HepG2 (cell line): ENCODE data around the gene PXMP4. TPM values are rescaled to one million over a fixed set of nuclear protein-coding genes. Genes with fewer than 3 reads are reported as not detected.

ENCODE experiments used
- ATAC-seq: fragments of 200-7000 bp; cut with Tn5 transposase; 3 replicates; pipeline ENCODE4 v1.9.1; 2020; ENCODE audit warnings: mild to moderate bottlenecking, moderate library complexity
- BruUV-seq: library from RNA; stranded (reverse); fragments of 400-500 nt; replicated peaks from 2 replicates; lab custom pipeline; 2021; lab: Mats Ljungman, UMichigan
- CTCF ChIA-PET: fragments of 300-600 bp; formaldehyde crosslinking; extraction: SDS; loops from one replicate; lab custom pipeline; 2021; ENCODE audit warnings: low total read pairs, inconsistent platforms, low intra/inter-chr PET ratio; lab: Yijun Ruan, JAX
- POLR2A ChIA-PET: fragments of 350-600 bp; sonication (Branson Sonifier 250); formaldehyde crosslinking; loops from one replicate; lab custom pipeline; 2020; ENCODE audit warnings: antibody characterized with exemption, inconsistent platforms; lab: Yijun Ruan, JAX
- DNase-seq: peaks from one replicate; pipeline ENCODE4 v3.0.0-alpha.2; 2015; ENCODE audit warnings: low spot score
- FAIRE-seq: peaks from 3 replicates; lab custom pipeline; 2011; peaks lifted over from hg19 to GRCh38; lab: Jason Lieb, UNC
- H2AFZ ChIP-seq: one replicate; pipeline ENCODE4 v1.6.1; 2011; ENCODE audit warnings: low read length, inconsistent platforms
- H3K27ac ChIP-seq: fragments of 300-600 bp; 3 replicates; pipeline ENCODE4 v1.8.0; 2011; ENCODE audit warnings: mixed run types, mild to moderate bottlenecking, mixed read lengths, low read length, inconsistent platforms; ENCODE audit not compliant: insufficient read depth; ENCODE audit errors: extremely low read length
- H3K27me3 ChIP-seq, 2 experiments: fragments of 200-600 bp in 1 of 2; 2 replicates in 1 of 2; 3 replicates in 1 of 2; pipeline versions ENCODE4 v1.6.0 to v1.8.0; 2011; ENCODE audit warnings: low read length in 2 of 2, mild to moderate bottlenecking in 2 of 2, moderate library complexity in 2 of 2, inconsistent platforms in 1 of 2; ENCODE audit not compliant: insufficient read depth in 2 of 2, control insufficient read depth in 1 of 2
- H3K36me3 ChIP-seq, 2 experiments: fragments of 200-600 bp in 1 of 2; replicated peaks in 1 of 2; 2 replicates in 1 of 2; 3 replicates in 1 of 2; pipeline versions ENCODE4 v1.5.1 to v1.8.0; 2011; ENCODE audit warnings: low read length in 2 of 2, inconsistent platforms in 1 of 2; ENCODE audit not compliant: insufficient read depth in 2 of 2, control insufficient read depth in 1 of 2
- H3K4me1 ChIP-seq: 2 replicates; pipeline ENCODE4 v1.5.1; 2012; ENCODE audit warnings: low read length, inconsistent platforms; ENCODE audit not compliant: insufficient read depth
- H3K4me2 ChIP-seq: 2 replicates; pipeline ENCODE4 v1.6.0; 2011; ENCODE audit warnings: low read depth, low read length, inconsistent platforms
- H3K4me3 ChIP-seq, 3 experiments: fragments of 200-600 bp in 1 of 3; sonication (generic), shearing (Covaris generic) in 1 of 3; replicated peaks in 1 of 3; 2 replicates each; pipeline ENCODE4 v1.5.1; 2011 to 2016; ENCODE audit warnings: low read length in 3 of 3, inconsistent platforms in 2 of 3, low read depth in 2 of 3, mild to moderate bottlenecking in 2 of 3, control low read depth in 1 of 3, mixed read lengths in 1 of 3; ENCODE audit not compliant: insufficient read depth in 1 of 3
- H3K79me2 ChIP-seq: one replicate; pipeline ENCODE4 v1.6.1; 2011; ENCODE audit warnings: low read length, inconsistent platforms; ENCODE audit not compliant: insufficient read depth
- H3K9ac ChIP-seq: 2 replicates; pipeline ENCODE4 v1.6.0; 2011; ENCODE audit warnings: mild to moderate bottlenecking, low read depth, low read length, inconsistent platforms; ENCODE audit not compliant: insufficient read depth
- H3K9me3 ChIP-seq: 2 replicates; pipeline ENCODE4 v1.5.1; 2012; ENCODE audit warnings: mild to moderate bottlenecking, low read length
- H4K20me1 ChIP-seq: 2 replicates; pipeline ENCODE4 v1.6.0; 2011; ENCODE audit warnings: inconsistent platforms, mild to moderate bottlenecking, low read length, moderate library complexity; ENCODE audit not compliant: insufficient read depth
- CAMTA2 ChIP-seq: sonication (generic); formaldehyde crosslinking; IDR thresholded peaks from 2 replicates; pipeline ENCODE4 v1.4.0; 2020; ENCODE audit warnings: mild to moderate bottlenecking, missing genetic modification reagents, borderline replicate concordance
- JARID2 ChIP-seq: sonication (generic); formaldehyde crosslinking; IDR thresholded peaks from 2 replicates; pipeline ENCODE4 v1.8.1; 2023; ENCODE audit warnings: missing genetic modification reagents, inconsistent platforms; ENCODE audit not compliant: insufficient replicate concordance
- MAF1 ChIP-seq: sonication (generic); formaldehyde crosslinking; IDR thresholded peaks from 2 replicates; pipeline ENCODE4 v1.5.0; 2020; ENCODE audit warnings: missing genetic modification reagents, borderline replicate concordance
- MLLT10 ChIP-seq: sonication (generic); formaldehyde crosslinking; IDR thresholded peaks from 2 replicates; pipeline ENCODE4 v1.4.0; 2020; ENCODE audit warnings: missing genetic modification reagents
- NONO ChIP-seq, 2 experiments: fragments of 450-650 bp in 1 of 2; sonication (generic) in 1 of 2; formaldehyde crosslinking in 1 of 2; IDR thresholded peaks in 1 of 2; conservative IDR thresholded peaks in 1 of 2; 2 replicates each; pipeline versions ENCODE4 v1.6.1 to v1.8.0; 2017 to 2022; ENCODE audit warnings: mild to moderate bottlenecking in 1 of 2, missing genetic modification reagents in 1 of 2, moderate library complexity in 1 of 2
- PCBP1 ChIP-seq: fragments of 200-400 bp; formaldehyde crosslinking; IDR thresholded peaks from 2 replicates; pipeline ENCODE4 v1.6.1; 2017; ENCODE audit warnings: mild to moderate bottlenecking, low read depth, low read length, borderline replicate concordance
- PRDM4 ChIP-seq: sonication (generic); formaldehyde crosslinking; IDR thresholded peaks from 2 replicates; pipeline ENCODE4 v1.9.0; 2021; ENCODE audit warnings: missing genetic modification reagents, borderline replicate concordance
- ZMAT5 ChIP-seq: sonication (generic); formaldehyde crosslinking; IDR thresholded peaks from 2 replicates; pipeline ENCODE4 v1.5.0; 2020; ENCODE audit warnings: mild to moderate bottlenecking, low read depth, missing genetic modification reagents, borderline replicate concordance
- ZMYM4 ChIP-seq: sonication (generic); formaldehyde crosslinking; IDR thresholded peaks from 2 replicates; pipeline ENCODE4 v1.8.1; 2023; ENCODE audit warnings: mild to moderate bottlenecking, missing genetic modification reagents
- ZNF343 ChIP-seq: sonication (generic); formaldehyde crosslinking; IDR thresholded peaks from 2 replicates; pipeline ENCODE4 v1.4.0; 2020; ENCODE audit warnings: mild to moderate bottlenecking, missing genetic modification reagents
- ZNF687 ChIP-seq: sonication (generic); formaldehyde crosslinking; IDR thresholded peaks from 2 replicates; pipeline ENCODE4 v1.5.1; 2020; ENCODE audit warnings: mild to moderate bottlenecking, missing genetic modification reagents, moderate library complexity
- WGBS: methylation state at CpG from one replicate; pipeline ENCODE4 v1.1.6; 2017; ENCODE audit warnings: low lambda C conversion rate; 5-methylcytosine and 5-hydroxymethylcytosine counted together
- in situ Hi-C: cut with HindIII; loops from 2 replicates; pipeline ENCODE4 v1.10.0; 2017; ENCODE audit warnings: low pct_unique_long_range_greater_than_20kb; ENCODE audit not compliant: extremely low pct_ligation_motif_present
- intact Hi-C: fragments of 100-400 bp; cut with micrococcal nuclease; formaldehyde crosslinking; loops from one replicate; pipeline ENCODE4 v1.10.0; 2022; ENCODE audit not compliant: unreplicated experiment
- polyA plus RNA-seq, 8 experiments: library from polyadenylated mRNA; depleted of rRNA in 3 of 8; stranded (reverse) in 7 of 8; unstranded in 1 of 8; fragments of >200 nt; fragmentation: Illumina TruSeq in 4 of 8; extraction: Trizol in 4 of 8; gene quantifications; 2 replicates each; pipeline versions ENCODE4 v1.2.1 to v1.2.3, GENCODE V29; 2011 to 2016; ENCODE audit warnings: low read depth in 4 of 8, missing spikeins in 1 of 8, mixed read lengths in 1 of 8; ENCODE audit not compliant: insufficient read depth in 1 of 8
- total RNA-seq, 5 experiments: library from RNA; depleted of rRNA; stranded (reverse); fragments of >200 nt; fragmentation: Illumina TruSeq; extraction: Trizol; gene quantifications; 2 replicates each; pipeline ENCODE4 v1.2.3, GENCODE V29; 2016; ENCODE audit warnings: low read depth in 1 of 5
- TF ChIP-seq, protein P1 (sequence below): IDR thresholded peaks from 2 replicates; pipeline ENCODE4 v1.6.1; 2018; ENCODE audit warnings: missing genetic modification reagents, mild to moderate bottlenecking, missing compliant biosample characterization
- TF ChIP-seq, protein P2 (sequence below): sonication (generic); formaldehyde crosslinking; IDR thresholded peaks from 2 replicates; pipeline ENCODE4 v1.4.0; 2020; ENCODE audit warnings: missing genetic modification reagents, low read depth, mild to moderate bottlenecking, borderline replicate concordance

PXMP4 gene
- total and polyA plus RNA-seq, 2 of the 13 experiments (the other 11 are each of a cell fraction or from before 2014, with no cell fraction given), result not detected

DNA sequence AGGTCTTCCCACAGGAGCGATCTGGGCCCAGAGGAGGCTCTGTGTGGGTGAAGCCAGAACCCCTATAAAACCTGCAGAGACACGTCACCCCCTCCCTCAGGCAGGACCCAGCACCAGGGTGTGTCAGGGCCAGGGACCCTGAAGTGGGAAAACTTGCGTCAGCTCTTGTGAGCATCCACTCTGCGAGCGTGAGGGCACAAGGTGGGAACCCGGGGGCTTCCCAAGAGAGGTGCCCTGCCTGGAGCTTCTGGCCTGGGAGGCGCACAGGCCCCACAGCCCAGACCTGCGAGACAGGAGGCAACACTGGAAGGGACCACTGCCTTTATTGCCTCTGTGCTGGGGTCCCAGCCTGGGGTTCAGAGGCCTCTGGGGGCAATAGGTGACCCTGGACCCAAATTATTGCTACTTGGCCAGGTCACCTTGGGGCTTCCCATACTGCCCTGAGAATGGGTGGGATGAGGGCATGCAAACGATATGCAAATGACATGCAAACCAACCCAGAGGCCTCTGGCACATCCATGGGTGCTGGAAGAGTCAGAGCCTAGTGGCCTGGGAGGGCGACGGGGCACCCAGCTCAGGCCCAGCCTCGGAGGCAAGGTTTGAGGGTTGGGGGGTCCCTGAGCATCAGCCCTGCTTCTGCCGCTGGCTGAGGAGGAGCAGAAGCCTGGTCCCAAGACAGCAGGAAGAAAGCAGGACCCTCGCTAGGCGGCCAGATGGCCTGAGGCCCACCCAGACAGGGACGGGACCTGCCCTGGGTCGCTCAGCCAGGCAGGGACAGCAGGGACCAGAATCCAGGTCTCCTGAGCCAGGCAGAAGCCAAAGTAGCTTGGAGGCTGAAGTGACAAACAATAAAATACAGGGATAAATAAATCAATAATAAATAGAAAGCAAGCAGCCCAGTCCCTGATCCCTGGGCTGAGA, 63.1 kb downstream of the PXMP4 start:
- no TSS peak for BruUV-seq
- Histone ChIP-seq H3K27me3 (no peaks in the 10 kb centered on the region), H3K36me3 (peaks cover 38 to 47% of the 10 kb centered on the region in 2 experiments), H3K79me2 (no peaks in the 10 kb centered on the region), H3K9me3 (no peaks in the 10 kb centered on the region), H3K4me3 (no peak overlapping the region), H4K20me1 (no peaks in the 10 kb centered on the region), H3K4me1 (peaks cover 30% of the 10 kb centered on the region), H2AFZ (no peak overlapping the region), H3K27ac (no peak overlapping the region), H3K9ac (no peak overlapping the region), H3K4me2 (no peak overlapping the region)
- FAIRE-seq, result no peak
- DNase-seq, result no peak
- 95% methylated on average over 17 of the region's 17 CpGs for WGBS
- no peak for ATAC-seq
- in situ Hi-C loops, result no loop called here
- ChIA-PET POLR2A (no interaction called here), CTCF (no interaction called here)
- intact Hi-C loops, result no loop called here
- TF ChIP-seq MLLT10 (CRISPR knock-in tag) (no peak), JARID2 (CRISPR knock-in tag) (no peak), ZNF687 (CRISPR knock-in tag) (peak; percentile 19), CAMTA2 (no peak), PRDM4 (CRISPR knock-in tag) (no peak), NONO (IDR thresholded peaks at IDR 0.05) (no peak), NONO (CRISPR knock-in tag; conservative IDR thresholded peaks at IDR 0.05) (no peak), ZMYM4 (CRISPR knock-in tag) (no peak), ZNF343 (CRISPR knock-in tag) (0 out of 2 replicates have a peak, but pooled peaks have one; percentile 52), PCBP1 (no peak), ZMAT5 (CRISPR knock-in tag) (no peak), MAF1 (no peak)
- TF ChIP-seq, protein P1, sequence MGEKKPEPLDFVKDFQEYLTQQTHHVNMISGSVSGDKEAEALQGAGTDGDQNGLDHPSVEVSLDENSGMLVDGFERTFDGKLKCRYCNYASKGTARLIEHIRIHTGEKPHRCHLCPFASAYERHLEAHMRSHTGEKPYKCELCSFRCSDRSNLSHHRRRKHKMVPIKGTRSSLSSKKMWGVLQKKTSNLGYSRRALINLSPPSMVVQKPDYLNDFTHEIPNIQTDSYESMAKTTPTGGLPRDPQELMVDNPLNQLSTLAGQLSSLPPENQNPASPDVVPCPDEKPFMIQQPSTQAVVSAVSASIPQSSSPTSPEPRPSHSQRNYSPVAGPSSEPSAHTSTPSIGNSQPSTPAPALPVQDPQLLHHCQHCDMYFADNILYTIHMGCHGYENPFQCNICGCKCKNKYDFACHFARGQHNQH (CRISPR knock-in tag), result no peak
- TF ChIP-seq, protein P2, sequence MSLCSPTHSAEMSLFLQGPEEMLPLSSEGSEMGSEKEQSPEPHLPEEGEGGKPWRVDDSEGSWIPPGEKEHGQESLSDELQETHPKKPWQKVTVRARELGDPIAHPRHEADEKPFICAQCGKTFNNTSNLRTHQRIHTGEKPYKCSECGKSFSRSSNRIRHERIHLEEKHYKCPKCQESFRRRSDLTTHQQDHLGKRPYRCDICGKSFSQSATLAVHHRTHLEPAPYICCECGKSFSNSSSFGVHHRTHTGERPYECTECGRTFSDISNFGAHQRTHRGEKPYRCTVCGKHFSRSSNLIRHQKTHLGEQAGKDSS (CRISPR knock-in tag), result no peak
